Vein endothelial cell (primary cell): ENCODE data around the gene UBR2. TPM values are rescaled to one million over a fixed set of nuclear protein-coding genes. Genes with fewer than 3 reads are reported as not detected.

Source experiments
- small RNA-seq: library from RNA; depleted of rRNA; stranded (forward); fragments of <200 nt; gene quantifications from one replicate; pipeline ENCODE3, GENCODE V24; 2012
- total RNA-seq: library from RNA; depleted of rRNA; stranded (reverse); fragments of >200 nt; gene quantifications from 2 replicates; pipeline ENCODE4 v1.2.3, GENCODE V29; 2012

The UBR2 gene
- 18.9 and 28.1 TPM in 2 replicates for total RNA-seq

DNA sequence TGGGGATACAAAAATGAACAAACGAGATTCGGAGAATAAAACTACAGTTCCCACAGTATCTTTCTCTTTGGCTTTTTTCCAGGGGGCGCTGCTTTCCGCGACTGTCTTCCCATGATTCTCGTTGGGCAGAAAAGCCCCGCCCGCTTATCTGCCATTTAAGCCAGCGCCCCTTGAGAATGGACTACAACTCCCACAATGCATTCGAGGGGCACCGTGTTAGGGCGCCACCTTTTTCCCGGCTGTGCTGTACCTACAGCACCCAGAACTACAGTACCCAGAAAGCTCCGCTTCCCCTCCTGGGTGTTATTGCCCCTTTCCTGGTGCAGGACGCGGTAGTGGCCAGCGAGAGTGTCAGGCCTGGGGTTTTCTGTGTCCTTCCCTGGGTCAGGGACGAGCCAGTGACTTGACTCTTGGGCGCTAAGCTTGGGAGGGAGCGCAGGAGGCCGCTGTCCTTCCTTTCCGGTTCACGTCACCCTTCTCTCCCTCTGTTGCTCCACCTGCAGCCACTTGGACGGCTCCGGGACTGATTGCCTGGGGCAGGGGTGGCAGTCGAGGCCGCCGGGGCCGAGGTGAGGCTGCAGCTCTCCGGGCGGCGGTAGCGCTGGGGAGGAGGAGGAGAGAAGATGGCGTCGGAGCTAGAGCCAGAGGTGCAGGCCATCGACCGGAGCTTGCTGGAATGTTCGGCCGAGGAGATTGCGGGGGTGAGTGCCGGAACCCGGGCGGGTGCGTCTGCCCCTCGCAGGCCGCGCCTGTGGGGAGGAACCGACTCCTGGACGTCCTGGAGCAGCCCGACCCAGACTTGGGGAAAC, at the start of gene UBR2:
UBR2 (plus strand) TSS at position 333 of the 809 bp plus-strand sequence; CDS start at position 624, 291 bp downstream.

DNA sequence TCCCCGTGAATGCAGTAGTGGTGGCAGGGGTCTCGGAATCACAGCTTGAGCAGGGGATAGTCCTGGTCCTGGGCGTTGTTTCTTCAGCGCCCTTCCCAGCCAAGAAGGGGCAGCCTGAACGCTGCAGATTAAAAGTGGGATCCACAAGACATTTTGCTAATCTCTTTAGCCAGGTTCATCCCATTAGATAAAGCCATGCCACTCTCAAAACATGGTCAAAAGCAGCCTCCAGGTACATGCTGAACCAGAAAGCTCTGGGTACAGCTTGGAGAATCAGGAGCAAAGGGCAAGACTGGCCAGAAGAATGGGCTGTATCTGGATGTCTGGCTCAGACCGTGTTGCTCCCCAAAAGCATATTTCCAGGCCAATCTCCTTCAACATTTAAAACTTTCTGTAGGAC, 158.7 kb downstream of the UBR2 start, which contains the start of gene PRPH2:
PRPH2 (minus strand) TSS at position 101 of the 400 bp plus-strand sequence. CDS start 263 bp downstream, outside the sequence.

Small RNA genes within 50 kb of the gene (small RNA-seq; reads per million reads assigned to genes)
- not detected for gene RNU6-890P

Other genes starting within 250 kb of the UBR2 start
- gene TRERF1, start 112.1 kb upstream of the UBR2 start, total RNA-seq, result under 0.01 and 0.10 TPM in 2 replicates
- gene PRPH2, start 158.6 kb downstream of the UBR2 start, total RNA-seq, result 0.48 and 1.3 TPM in 2 replicates
- 34.0 and 35.3 TPM in 2 replicates for gene TBCC, start 182.1 kb downstream of the UBR2 start, total RNA-seq
- 6.2 and 6.9 TPM in 2 replicates for gene BICRAL, start 218.0 kb downstream of the UBR2 start, total RNA-seq